Mesendoderm (in vitro differentiated cells): ENCODE measurements around the gene KIF24.
"Not testable (repeated sequence)": the region's sequence is repeated elsewhere in the genome, so short reads cannot be mapped to it uniquely, and the experiment has no call there.

Source experiments
- DNase-seq: peaks from one replicate; pipeline ENCODE4 v3.0.0; 2013
- H2AK5ac ChIP-seq: 2 replicates; pipeline ENCODE4 v1.6.1; 2013; ENCODE audit warnings: low read length, inconsistent platforms
- H2BK120ac ChIP-seq: 2 replicates; pipeline ENCODE4 v1.6.1; 2013; ENCODE audit warnings: low read depth, mild to moderate bottlenecking, low read length, moderate library complexity, mixed read lengths
- H2BK15ac ChIP-seq: replicated peaks from 2 replicates; pipeline ENCODE4 v1.6.1; 2013; ENCODE audit warnings: low read depth, mild to moderate bottlenecking, moderate library complexity
- H2BK5ac ChIP-seq: 2 replicates; pipeline ENCODE4 v1.6.1; 2013; ENCODE audit warnings: low read length, inconsistent platforms
- H3K18ac ChIP-seq: 2 replicates; pipeline ENCODE4 v1.6.1; 2013; ENCODE audit warnings: mild to moderate bottlenecking, low read length, mixed read lengths
- H3K23ac ChIP-seq: one replicate; pipeline ENCODE4 v1.6.1; 2013; ENCODE audit warnings: low read length
- H3K27ac ChIP-seq: 2 replicates; pipeline ENCODE4 v1.5.1; 2013; ENCODE audit warnings: low read depth, mild to moderate bottlenecking, inconsistent platforms, low read length, moderate library complexity
- H3K27me3 ChIP-seq: 2 replicates; pipeline ENCODE4 v1.6.1; 2013; ENCODE audit warnings: low read length, control low read depth, mild to moderate bottlenecking, inconsistent platforms; ENCODE audit not compliant: insufficient read depth, poor library complexity
- H3K36me3 ChIP-seq: 2 replicates; pipeline ENCODE4 v1.6.1; 2013; ENCODE audit warnings: low read length, inconsistent platforms; ENCODE audit not compliant: control insufficient read depth, insufficient read depth
- H3K4ac ChIP-seq: one replicate; pipeline ENCODE4 v1.6.1; 2013; ENCODE audit warnings: low read depth, mild to moderate bottlenecking, low read length, moderate library complexity
- H3K4me1 ChIP-seq: 2 replicates; pipeline ENCODE4 v1.6.1; 2013; ENCODE audit warnings: low read depth, low read length, inconsistent platforms; ENCODE audit not compliant: control insufficient read depth
- H3K4me2 ChIP-seq: 2 replicates; pipeline ENCODE4 v1.6.1; 2013; ENCODE audit warnings: low read length
- H3K4me3 ChIP-seq: 2 replicates; pipeline ENCODE4 v1.5.1; 2013; ENCODE audit warnings: mild to moderate bottlenecking, low read length
- H3K56ac ChIP-seq: one replicate; pipeline ENCODE4 v1.6.1; 2013; ENCODE audit warnings: low read length
- H3K79me1 ChIP-seq: 2 replicates; pipeline ENCODE4 v1.6.1; 2013; ENCODE audit warnings: low read length, inconsistent platforms
- H3K79me2 ChIP-seq: 2 replicates; pipeline ENCODE4 v1.6.1; 2013; ENCODE audit warnings: mild to moderate bottlenecking, low read length; ENCODE audit not compliant: control insufficient read depth, insufficient read depth
- H3K9ac ChIP-seq: 2 replicates; pipeline ENCODE4 v1.6.1; 2013; ENCODE audit warnings: low read length, inconsistent platforms
- H4K5ac ChIP-seq: one replicate; pipeline ENCODE4 v1.6.1; 2013; ENCODE audit warnings: low read length
- H4K8ac ChIP-seq: one replicate; pipeline ENCODE4 v1.6.1; 2013; ENCODE audit warnings: low read depth, mild to moderate bottlenecking, control low read depth, low read length, moderate library complexity
- whole genome bisulfite sequencing: extraction: QIAGEN DNeasy Blood & Tissue Kit; methylation state at CpG from one replicate; pipeline ENCODE4 v1.1.7; 2013; ENCODE audit warnings: low lambda C conversion rate, missing lambda C conversion rate; ENCODE audit not compliant: insufficient coverage; ENCODE audit errors: extremely low coverage; 5-methylcytosine and 5-hydroxymethylcytosine counted together

The KIF24 gene

GRCh38 chr9:34367751-34368410 is 38.8 kb upstream of the KIF24 start:
- H2AK5ac ChIP-seq, H3K56ac ChIP-seq, H3K4me3 ChIP-seq, H3K18ac ChIP-seq, H2BK15ac ChIP-seq, H3K4me2 ChIP-seq, H2BK120ac ChIP-seq, DNase-seq, H3K4ac ChIP-seq, H3K27ac ChIP-seq, H4K5ac ChIP-seq, H4K8ac ChIP-seq, H3K27me3 ChIP-seq, H3K36me3 ChIP-seq, H3K79me2 ChIP-seq, H3K9ac ChIP-seq, H3K23ac ChIP-seq, H2BK5ac ChIP-seq, H3K79me1 ChIP-seq: not testable (repeated sequence)
- peaks cover 17% of the 10 kb centered on the region for H3K4me1 ChIP-seq
- WGBS, result no CpG with 5 or more reads among the region's 3 CpGs

- H2BK15ac ChIP-seq, result no peak overlapping the region
- no peaks in the 10 kb centered on the region for H3K79me2 ChIP-seq
- no peak overlapping the region for H3K23ac ChIP-seq
- peaks cover 3% of the 10 kb centered on the region for H3K36me3 ChIP-seq
- H3K4me1 ChIP-seq, result peaks cover 22% of the 10 kb centered on the region
- H4K8ac ChIP-seq, result no peak overlapping the region
- no peak for DNase-seq
- H3K4me3 ChIP-seq, result no peak overlapping the region
- no peak overlapping the region for H3K4ac ChIP-seq
- no peak overlapping the region for H3K56ac ChIP-seq
- H3K79me1 ChIP-seq, result no peaks in the 10 kb centered on the region
- no peak overlapping the region for H2BK5ac ChIP-seq
- H3K9ac ChIP-seq, result no peak overlapping the region
- H3K27ac ChIP-seq, result no peak overlapping the region
- no peak overlapping the region for H2AK5ac ChIP-seq
- no peak overlapping the region for H2BK120ac ChIP-seq
- H4K5ac ChIP-seq, result no peak overlapping the region
- no peaks in the 10 kb centered on the region for H3K27me3 ChIP-seq
- WGBS, result no CpG with 5 or more reads among the region's 2 CpGs
- no peak overlapping the region for H3K4me2 ChIP-seq
- H3K18ac ChIP-seq, result no peak overlapping the region
These were observed 37.3 kb upstream of the KIF24 start for GRCh38 chr9:34366365-34366764.

- no peak for DNase-seq
- Histone ChIP-seq H3K23ac (peak overlapping the region; percentile 67), H3K79me2 (no peaks in the 10 kb centered on the region), H2AK5ac (peak overlapping the region; percentile 81), H2BK120ac (no peak overlapping the region), H3K56ac (peak overlapping the region; percentile 82), H3K4me3 (no peak overlapping the region), H3K27me3 (no peaks in the 10 kb centered on the region), H3K9ac (no peak overlapping the region), H2BK5ac (peak overlapping the region; percentile 35), H3K18ac (no peak overlapping the region), H4K5ac (peak overlapping the region; percentile 24), H3K4me1 (peaks cover 22% of the 10 kb centered on the region), H4K8ac (no peak overlapping the region), H3K27ac (no peak overlapping the region), H3K36me3 (peaks cover under 1% of the 10 kb centered on the region), H2BK15ac (no peak overlapping the region), H3K4ac (no peak overlapping the region), H3K4me2 (no peak overlapping the region), H3K79me1 (no peaks in the 10 kb centered on the region)
- WGBS, result no CpG with 5 or more reads among the region's 2 CpGs
These were observed 36.2 kb upstream of the KIF24 start for GRCh38 chr9:34365282-34365681.

GRCh38 chr9:34363619-34364351 is 34.7 kb upstream of the KIF24 start:
- Histone ChIP-seq H3K23ac (no peak overlapping the region), H2BK5ac (peak overlapping the region; percentile 95), H3K27ac (peak overlapping the region; percentile 80), H4K8ac (no peak overlapping the region), H3K9ac (peak overlapping the region; percentile 34), H3K56ac (peak overlapping the region; percentile 82), H4K5ac (no peak overlapping the region), H3K4me1 (peaks cover 22% of the 10 kb centered on the region), H3K18ac (peak overlapping the region; percentile 88), H2BK120ac (no peak overlapping the region), H2BK15ac (no peak overlapping the region), H3K79me1 (no peaks in the 10 kb centered on the region), H3K36me3 (no peaks in the 10 kb centered on the region), H3K79me2 (no peaks in the 10 kb centered on the region), H3K4ac (peak overlapping the region; percentile 56), H2AK5ac (peak overlapping the region; percentile 65), H3K4me3 (no peak overlapping the region), H3K27me3 (no peaks in the 10 kb centered on the region), H3K4me2 (peak overlapping the region; percentile 2)
- WGBS, result no CpG with 5 or more reads among the region's 13 CpGs
- peak; percentile 92 for DNase-seq

GRCh38 chr9:34362614-34363214 is 33.6 kb upstream of the KIF24 start:
- peak overlapping the region; percentile 85 for H2BK5ac ChIP-seq
- no peak overlapping the region for H4K8ac ChIP-seq
- peak overlapping the region; percentile 83 for H2AK5ac ChIP-seq
- H3K4me1 ChIP-seq, result peaks cover 22% of the 10 kb centered on the region
- no CpG with 5 or more reads among the region's 4 CpGs for WGBS
- no peaks in the 10 kb centered on the region for H3K27me3 ChIP-seq
- no peak overlapping the region for H4K5ac ChIP-seq
- H3K18ac ChIP-seq, result peak overlapping the region; percentile 77
- DNase-seq, result no peak
- peak overlapping the region; percentile 66 for H2BK120ac ChIP-seq
- H2BK15ac ChIP-seq, result peak overlapping the region; percentile 29
- no peak overlapping the region for H3K4me3 ChIP-seq
- no peak overlapping the region for H3K23ac ChIP-seq
- peak overlapping the region; percentile 80 for H3K27ac ChIP-seq
- H3K4ac ChIP-seq, result peak overlapping the region; percentile 87
- no peaks in the 10 kb centered on the region for H3K36me3 ChIP-seq
- peak overlapping the region; percentile 69 for H3K56ac ChIP-seq
- no peak overlapping the region for H3K9ac ChIP-seq
- no peak overlapping the region for H3K4me2 ChIP-seq
- no peaks in the 10 kb centered on the region for H3K79me2 ChIP-seq
- H3K79me1 ChIP-seq, result no peaks in the 10 kb centered on the region
